Osteoblast (primary cell): Measurements from ENCODE around the gene EXO1. TPM values are rescaled to one million over a fixed set of nuclear protein-coding genes. Genes with fewer than 3 reads are reported as not detected.

ENCODE experiments used
- DNase-seq: peaks from one replicate; pipeline ENCODE4 v3.0.0; 2011; ENCODE audit warnings: low spot score, mixed read lengths; ENCODE audit not compliant: insufficient read length; ENCODE audit errors: missing footprints
- H2AFZ ChIP-seq: 2 replicates; pipeline ENCODE4 v1.6.0; 2011; ENCODE audit warnings: mild to moderate bottlenecking, low read length
- H3K27ac ChIP-seq: 2 replicates; pipeline ENCODE4 v1.5.1; 2011; ENCODE audit warnings: mild to moderate bottlenecking, low read depth, low read length, moderate library complexity
- H3K27me3 ChIP-seq: 2 replicates; pipeline ENCODE4 v1.6.0; 2012; ENCODE audit warnings: mild to moderate bottlenecking, control low read depth, inconsistent platforms, low read length, moderate library complexity; ENCODE audit not compliant: insufficient read depth
- H3K36me3 ChIP-seq: 2 replicates; pipeline ENCODE4 v1.5.1; 2011; ENCODE audit warnings: mild to moderate bottlenecking, low read length, control low read depth, moderate library complexity; ENCODE audit not compliant: insufficient read depth
- H3K4me1 ChIP-seq: 2 replicates; pipeline ENCODE4 v1.5.1; 2011; ENCODE audit warnings: mild to moderate bottlenecking, low read length, control low read depth, moderate library complexity; ENCODE audit not compliant: insufficient read depth
- H3K4me2 ChIP-seq: 2 replicates; pipeline ENCODE4 v1.6.0; 2011; ENCODE audit warnings: mild to moderate bottlenecking, low read length; ENCODE audit not compliant: insufficient read depth
- H3K4me3 ChIP-seq: fragments of 200-600 bp; sonication (generic); 3 replicates; pipeline ENCODE4 v1.5.1; 2012; ENCODE audit warnings: mild to moderate bottlenecking, low read length, inconsistent platforms; ENCODE audit not compliant: insufficient read depth
- H3K79me2 ChIP-seq: 2 replicates; pipeline ENCODE4 v1.6.0; 2012; ENCODE audit warnings: mild to moderate bottlenecking, low read length, control low read depth, inconsistent platforms; ENCODE audit not compliant: insufficient read depth
- H3K9me3 ChIP-seq: 2 replicates; pipeline ENCODE4 v1.5.1; 2011; ENCODE audit warnings: low read depth, low read length, control low read depth
- H4K20me1 ChIP-seq: 2 replicates; pipeline ENCODE4 v1.6.0; 2012; ENCODE audit warnings: mild to moderate bottlenecking, low read length, control low read depth; ENCODE audit not compliant: insufficient read depth
- CTCF ChIP-seq: IDR thresholded peaks from 2 replicates; pipeline ENCODE4 v1.5.1; 2011; ENCODE audit warnings: mild to moderate bottlenecking, low read depth, low read length, moderate library complexity; ENCODE audit errors: extremely low read depth
- total RNA-seq: library from RNA; depleted of rRNA; stranded (reverse); fragments of >200 nt; gene quantifications from 2 replicates; pipeline ENCODE4 v1.2.3, GENCODE V29; 2012

The EXO1 gene
- total RNA-seq, 1 donor: 1.8 TPM

DNA sequence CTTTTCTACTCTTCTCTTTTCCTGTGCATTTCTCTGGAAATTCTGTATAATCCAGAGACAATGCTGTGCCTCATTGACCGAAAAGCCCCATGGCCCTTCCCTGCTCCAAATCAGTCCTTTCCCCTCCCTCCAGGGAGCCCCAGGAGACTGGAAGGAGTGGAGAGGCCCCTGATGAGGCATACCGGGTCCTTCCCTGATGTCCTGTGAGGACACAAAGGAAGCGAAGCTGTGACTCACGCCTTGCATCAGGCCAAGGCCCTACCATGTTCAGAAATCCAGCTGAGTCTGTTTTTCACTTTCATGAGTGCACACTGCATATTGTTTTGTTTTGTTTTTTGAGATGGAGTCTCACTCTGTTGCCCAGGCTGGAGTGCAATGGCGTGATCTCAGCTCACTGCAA is 70.9 kb downstream of the EXO1 start:
- Histone ChIP-seq H3K9me3 (no peaks in the 10 kb centered on the region), H3K4me1 (peaks cover 6% of the 10 kb centered on the region), H3K36me3 (no peaks in the 10 kb centered on the region), H3K4me2 (no peak overlapping the region), H3K79me2 (no peaks in the 10 kb centered on the region), H3K27me3 (no peaks in the 10 kb centered on the region), H3K4me3 (no peak overlapping the region), H2AFZ (peak overlapping the region; percentile 76), H3K27ac (no peak overlapping the region), H4K20me1 (no peaks in the 10 kb centered on the region)
- no peak for TF ChIP-seq CTCF
- peak; percentile 93 for DNase-seq

DNA sequence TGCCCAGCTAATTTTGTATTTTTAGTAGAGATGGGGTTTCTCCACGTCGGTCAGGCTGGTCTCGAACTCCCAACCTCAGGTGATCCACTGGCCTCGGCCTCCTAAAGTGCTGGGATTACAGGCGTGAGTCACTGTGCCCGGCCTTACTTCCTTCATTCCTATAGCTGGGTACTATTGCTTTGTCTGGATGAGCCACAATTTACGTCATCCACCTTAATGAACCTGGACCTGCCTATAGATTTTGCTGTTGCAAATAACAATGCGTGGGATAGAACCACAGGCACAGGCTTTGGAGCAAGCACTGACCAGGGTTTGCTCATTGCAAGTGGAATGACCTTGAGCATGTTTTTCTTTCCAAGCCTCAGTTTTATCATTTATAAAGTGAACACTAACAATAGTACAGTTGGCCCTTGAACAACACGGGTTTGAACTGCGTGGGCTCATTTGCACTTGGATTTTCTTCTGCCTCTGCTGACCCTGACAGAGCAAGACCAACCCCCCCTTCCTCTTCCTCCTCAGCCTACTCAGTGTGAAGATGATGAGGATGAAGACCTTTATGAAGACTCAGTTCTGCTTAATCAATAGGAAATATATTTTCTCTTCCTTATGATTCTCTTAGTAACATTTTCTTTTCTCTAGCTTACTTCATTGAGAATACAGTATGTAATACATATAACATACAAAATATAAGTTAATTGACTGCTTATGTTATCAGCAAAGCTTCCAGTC is 76.2 kb downstream of the EXO1 start:
- DNase-seq: peak; percentile 59
- H2AFZ ChIP-seq: no peak overlapping the region
- no peaks in the 10 kb centered on the region for H3K79me2 ChIP-seq
- no peaks in the 10 kb centered on the region for H3K9me3 ChIP-seq
- no peak overlapping the region for H3K27ac ChIP-seq
- H3K4me3 ChIP-seq: no peak overlapping the region
- no peak overlapping the region for H3K4me2 ChIP-seq
- H3K4me1 ChIP-seq: no peaks in the 10 kb centered on the region
- H3K36me3 ChIP-seq: no peaks in the 10 kb centered on the region
- no peaks in the 10 kb centered on the region for H4K20me1 ChIP-seq
- no peaks in the 10 kb centered on the region for H3K27me3 ChIP-seq
- no peak for TF ChIP-seq CTCF

- DNase-seq: no peak
Measured at GRCh38 chr1:241926141-241926540, 78.1 kb downstream of the EXO1 start.

More at GRCh38 chr1:241926141-241926540, 78.1 kb downstream of the EXO1 start:
- TF ChIP-seq CTCF: no peak
- Histone ChIP-seq H3K4me3 (no peak overlapping the region), H3K79me2 (no peaks in the 10 kb centered on the region), H3K27me3 (no peaks in the 10 kb centered on the region), H4K20me1 (no peaks in the 10 kb centered on the region), H3K4me2 (no peak overlapping the region), H3K9me3 (no peaks in the 10 kb centered on the region), H3K36me3 (no peaks in the 10 kb centered on the region), H3K4me1 (no peaks in the 10 kb centered on the region), H2AFZ (no peak overlapping the region), H3K27ac (no peak overlapping the region)
